ENCODE results near the gene PSMD1. TPM values are rescaled to one million over a fixed set of nuclear protein-coding genes. Genes with fewer than 3 reads are reported as not detected.

Gene PSMD1
- total RNA-seq, 2 experiments from 2014 or later, result 27.9 to 31.3 TPM

- intact Hi-C loops (cut with DNase I, micrococcal nuclease), result loop anchor here in 1 of 2 experiments (5.0 kb wide), 1 partner anchor 44 kb away; no protein-coding TSS in a partner anchor
- no peak overlapping the region for H3K4me3 Mint-ChIP-seq
- Histone ChIP-seq H3K4me3 (ENCODE audit: low read length) (no peak overlapping the region), H3K4me1 (ENCODE audit: insufficient read depth, low read length) (no peaks in the 10 kb centered on the region), H3K27ac (ENCODE audit: low read depth in 1 of 2, low read length in 2 of 2) (no peak overlapping the region), H3K36me3 (ENCODE audit: insufficient read depth, low read length) (peaks cover 30% of the 10 kb centered on the region), H3K9me3 (ENCODE audit: control insufficient read depth in 1 of 2, insufficient read depth in 1 of 2, low read length in 2 of 2) (no peaks in the 10 kb centered on the region), H3K27me3 (ENCODE audit: control insufficient read depth in 1 of 2, insufficient read depth in 2 of 2, low read length in 2 of 2) (no peaks in the 10 kb centered on the region)
- TF ChIP-seq CTCF (IDR thresholded peaks at IDR 0.05), result no peak
- no peak overlapping the region for H3K27ac Mint-ChIP-seq
- peaks cover 65% of the 10 kb centered on the region for H3K36me3 Mint-ChIP-seq (ENCODE audit: low read depth)
- no peaks in the 10 kb centered on the region for H3K4me1 Mint-ChIP-seq (ENCODE audit: low read depth)
- no peaks in the 10 kb centered on the region for H3K9me3 Mint-ChIP-seq
- no peaks in the 10 kb centered on the region for H3K27me3 Mint-ChIP-seq
- ATAC-seq (ENCODE audit: poor library complexity) (no peak), DNase-seq (no peak)
- POLR2A ChIA-PET, result no interaction called here
- CTCF ChIA-PET, result no interaction called here
These were observed 90.0 kb downstream of the PSMD1 start for GRCh38 chr2:231146665-231147064.

- Mint-ChIP-seq H3K27ac (no peak overlapping the region), H3K4me1 (ENCODE audit: low read depth) (no peaks in the 10 kb centered on the region), H3K36me3 (ENCODE audit: low read depth) (peaks cover 71% of the 10 kb centered on the region), H3K9me3 (no peaks in the 10 kb centered on the region), H3K4me3 (no peak overlapping the region), H3K27me3 (no peaks in the 10 kb centered on the region)
- Histone ChIP-seq H3K9me3 (ENCODE audit: control insufficient read depth in 1 of 2, insufficient read depth in 1 of 2, low read length in 2 of 2) (no peaks in the 10 kb centered on the region), H3K27ac (ENCODE audit: low read depth in 1 of 2, low read length in 2 of 2) (no peak overlapping the region), H3K27me3 (ENCODE audit: control insufficient read depth in 1 of 2, insufficient read depth in 2 of 2, low read length in 2 of 2) (no peaks in the 10 kb centered on the region), H3K36me3 (ENCODE audit: insufficient read depth, low read length) (peaks cover 38% of the 10 kb centered on the region), H3K4me1 (ENCODE audit: insufficient read depth, low read length) (no peaks in the 10 kb centered on the region), H3K4me3 (ENCODE audit: low read length) (no peak overlapping the region)
- no peak for DNase-seq
- CTCF ChIA-PET, result no interaction called here
- POLR2A ChIA-PET, result no interaction called here
- TF ChIP-seq CTCF (IDR thresholded peaks at IDR 0.05), result no peak
- ATAC-seq (ENCODE audit: poor library complexity), result no peak
- intact Hi-C loops (cut with DNase I, micrococcal nuclease), result no loop called here
These were observed 96.3 kb downstream of the PSMD1 start for GRCh38 chr2:231152800-231153557.

- Mint-ChIP-seq H3K36me3 (ENCODE audit: low read depth) (peaks cover 51% of the 10 kb centered on the region), H3K9me3 (no peaks in the 10 kb centered on the region), H3K4me3 (no peak overlapping the region), H3K4me1 (ENCODE audit: low read depth) (peaks cover 10% of the 10 kb centered on the region), H3K27ac (no peak overlapping the region), H3K27me3 (no peaks in the 10 kb centered on the region)
- ChIA-PET POLR2A (interaction anchor here (0.6 kb wide), 1 partner anchor 399 kb away, joined by 3 read pairs; no protein-coding TSS in a partner anchor), CTCF (interaction anchor here (1.0 kb wide), 1 partner anchor 15 kb away, joined by 3 read pairs; no protein-coding TSS in a partner anchor)
- DNase-seq (no peak), ATAC-seq (ENCODE audit: poor library complexity) (no peak)
- Histone ChIP-seq H3K4me3 (ENCODE audit: low read length) (no peak overlapping the region), H3K9me3 (ENCODE audit: control insufficient read depth in 1 of 2, insufficient read depth in 1 of 2, low read length in 2 of 2) (no peaks in the 10 kb centered on the region), H3K27me3 (ENCODE audit: control insufficient read depth in 1 of 2, insufficient read depth in 2 of 2, low read length in 2 of 2) (no peaks in the 10 kb centered on the region), H3K27ac (ENCODE audit: low read depth in 1 of 2, low read length in 2 of 2) (no peak overlapping the region), H3K4me1 (ENCODE audit: insufficient read depth, low read length) (peaks cover 6% of the 10 kb centered on the region), H3K36me3 (ENCODE audit: insufficient read depth, low read length) (peaks cover 38% of the 10 kb centered on the region)
- intact Hi-C loops (cut with DNase I, micrococcal nuclease), result no loop called here
- no peak for TF ChIP-seq CTCF (IDR thresholded peaks at IDR 0.05)
These were observed 102.6 kb downstream of the PSMD1 start for GRCh38 chr2:231159306-231159705.

Measured in CD4-positive, alpha-beta T cell (primary cell).